Gastroesophageal sphincter (tissue), 4 donors: ENCODE results near the gene ENTREP3. TPM values are rescaled to one million over a fixed set of nuclear protein-coding genes. Genes with fewer than 3 reads are reported as not detected.
"Not testable (repeated sequence)": the region's sequence is repeated elsewhere in the genome, so short reads cannot be mapped to it uniquely, and the experiment has no call there.

Source experiments
- ATAC-seq: fragments of 150-250 bp; one replicate; pipeline ENCODE4 v1.9.1; 2016; ENCODE audit warnings: mild to moderate bottlenecking, moderate library complexity
- H3K27ac ChIP-seq, 4 donors: fragments of 200-600 bp; sonication (generic) in 3 of 4; 1 replicate in 3 of 4; 2 replicates in 1 of 4; pipeline ENCODE4 v1.5.1; 2016 to 2019
- H3K27me3 ChIP-seq: fragments of 200-600 bp; sonication (generic); one replicate; pipeline ENCODE4 v1.5.1; 2019
- H3K36me3 ChIP-seq, 2 donors: fragments of 200-600 bp; sonication (generic); one replicate each; pipeline ENCODE4 v1.5.1; 2019; ENCODE audit warnings: control low read depth in 1 of 2
- H3K4me1 ChIP-seq, 3 donors: fragments of 200-600 bp; sonication (generic); 1 replicate in 2 of 3; 2 replicates in 1 of 3; pipeline ENCODE4 v1.5.1; 2016 to 2019; ENCODE audit warnings: control low read depth in 2 of 3
- H3K4me3 ChIP-seq, 2 donors: fragments of 200-600 bp; sonication (generic); one replicate each; pipeline ENCODE4 v1.5.1; 2019; ENCODE audit warnings: mild to moderate bottlenecking in 1 of 2, moderate library complexity in 1 of 2
- H3K9me3 ChIP-seq, 3 donors: fragments of 200-600 bp; sonication (generic); one replicate each; pipeline ENCODE4 v1.5.1; 2017 to 2019; ENCODE audit warnings: control low read depth in 2 of 3
- EP300 ChIP-seq: sonication (generic); formaldehyde crosslinking; IDR thresholded peaks from one replicate; pipeline ENCODE4 v1.6.1; 2017; ENCODE audit warnings: antibody characterized with exemption, mild to moderate bottlenecking
- POLR2A ChIP-seq, 2 donors: fragments of 450-650 bp; IDR thresholded peaks; one replicate each; pipeline ENCODE4 v1.6.1; 2017; ENCODE audit warnings: antibody characterized with exemption in 2 of 2, mild to moderate bottlenecking in 2 of 2, moderate library complexity in 1 of 2
- POLR2AphosphoS5 ChIP-seq: sonication (generic); formaldehyde crosslinking; IDR thresholded peaks from one replicate; pipeline ENCODE4 v1.6.1; 2017; ENCODE audit warnings: antibody characterized with exemption
- WGBS, 2 donors: methylation state at CpG; one replicate each; pipeline ENCODE4 v1.1.5; 2018; ENCODE audit warnings: low coverage in 1 of 2; 5-methylcytosine and 5-hydroxymethylcytosine counted together
- total RNA-seq, 4 donors: library from RNA; depleted of rRNA; stranded (reverse); fragments of >200 nt; gene quantifications; one replicate each; pipeline ENCODE4 v1.1.0, GENCODE V29; 2016
- TF ChIP-seq, protein P1 (sequence below), 4 experiments: fragments of 200-600 bp in 2 of 4; fragments of 450-650 bp in 2 of 4; sonication (generic) in 1 of 4; IDR thresholded peaks; one replicate each; pipeline ENCODE4 v1.5.1; 2017 to 2019; ENCODE audit warnings: antibody characterized with exemption in 4 of 4, mild to moderate bottlenecking in 2 of 4, moderate library complexity in 2 of 4

ENTREP3 gene
- total RNA-seq, 4 donors from 2014 or later = 11.4 to 35.3 (median 22.1) TPM

GRCh38 chr1:155236451-155236850 is 18.8 kb downstream of the ENTREP3 start:
- no peaks in the 10 kb centered on the region for H3K9me3 ChIP-seq
- no peak overlapping the region for H3K4me3 ChIP-seq
- peaks cover 0 to 48% of the 10 kb centered on the region in 2 donors for H3K36me3 ChIP-seq
- H3K4me1 ChIP-seq = peaks cover 2 to 33% (median 11%) of the 10 kb centered on the region in 3 donors
- WGBS, 2 donors = 80% methylated on average over 4 of the region's 5 CpGs; no CpG with 5 or more reads in 1 of the 2 donors
- H3K27me3 ChIP-seq = no peaks in the 10 kb centered on the region
- H3K27ac ChIP-seq = no peak overlapping the region
- no peak for ATAC-seq
- TF ChIP-seq POLR2AphosphoS5 = no peak
- TF ChIP-seq POLR2A (IDR thresholded peaks at IDR 0.05) = no peak

DNA sequence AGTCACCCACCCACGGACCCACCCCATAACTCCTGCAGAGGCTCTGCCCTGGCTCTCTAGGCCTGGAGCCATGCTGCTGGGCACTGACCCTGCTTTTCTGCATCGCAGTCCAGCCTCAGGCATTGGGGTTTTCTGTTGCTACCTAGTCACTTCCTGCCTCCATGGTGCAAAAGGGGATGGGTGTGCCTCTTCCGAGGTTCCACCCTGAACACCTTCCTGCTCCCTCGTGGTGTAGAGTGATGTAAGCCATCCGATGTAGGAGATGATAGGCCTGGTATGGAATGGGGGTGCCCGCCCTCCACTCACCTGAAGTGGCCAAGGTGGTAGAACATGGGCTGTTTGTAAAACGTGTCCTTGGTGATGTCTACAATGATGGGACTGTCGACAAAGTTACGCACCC is 19.9 kb downstream of the ENTREP3 start:
- peaks cover 0 to 48% of the 10 kb centered on the region in 2 donors for H3K36me3 ChIP-seq
- peaks cover 2 to 26% (median 14%) of the 10 kb centered on the region in 3 donors for H3K4me1 ChIP-seq
- H3K9me3 ChIP-seq, H3K4me3 ChIP-seq, H3K27ac ChIP-seq, ATAC-seq, H3K27me3 ChIP-seq: not testable (repeated sequence)
- 83% methylated on average over 3 of the region's 9 CpGs; no CpG with 5 or more reads in 1 of the 2 donors for WGBS, 2 donors

DNA sequence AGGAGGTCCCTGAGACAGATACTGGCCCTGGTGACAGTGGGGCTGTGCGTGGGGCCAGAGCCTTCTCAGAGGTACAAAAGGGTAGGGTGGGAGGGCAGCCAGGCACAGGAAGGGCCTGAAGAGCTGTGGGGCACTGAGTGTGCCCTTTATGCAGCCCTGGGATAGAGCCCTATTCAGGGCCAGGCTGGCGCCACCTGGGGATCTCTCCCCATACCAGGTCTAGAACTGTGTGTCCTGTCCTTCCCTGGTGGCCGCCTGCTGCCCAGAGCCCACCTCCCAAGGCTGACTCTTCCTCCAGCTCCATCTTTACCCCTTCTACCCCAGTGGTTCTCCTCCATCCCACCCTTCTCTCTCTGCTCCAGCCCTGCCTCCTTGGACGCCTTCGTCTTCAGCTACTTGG is 21.8 kb downstream of the ENTREP3 start:
- peaks cover 0 to 33% of the 10 kb centered on the region in 2 donors for H3K36me3 ChIP-seq
- not testable (repeated sequence) for ATAC-seq, H3K4me3 ChIP-seq, H3K27ac ChIP-seq, H3K27me3 ChIP-seq, H3K9me3 ChIP-seq
- H3K4me1 ChIP-seq = peaks cover 2 to 18% (median 11%) of the 10 kb centered on the region in 3 donors
- WGBS, 2 donors = 88% methylated on average over 1 of the region's 5 CpGs; no CpG with 5 or more reads in 1 of the 2 donors

DNA sequence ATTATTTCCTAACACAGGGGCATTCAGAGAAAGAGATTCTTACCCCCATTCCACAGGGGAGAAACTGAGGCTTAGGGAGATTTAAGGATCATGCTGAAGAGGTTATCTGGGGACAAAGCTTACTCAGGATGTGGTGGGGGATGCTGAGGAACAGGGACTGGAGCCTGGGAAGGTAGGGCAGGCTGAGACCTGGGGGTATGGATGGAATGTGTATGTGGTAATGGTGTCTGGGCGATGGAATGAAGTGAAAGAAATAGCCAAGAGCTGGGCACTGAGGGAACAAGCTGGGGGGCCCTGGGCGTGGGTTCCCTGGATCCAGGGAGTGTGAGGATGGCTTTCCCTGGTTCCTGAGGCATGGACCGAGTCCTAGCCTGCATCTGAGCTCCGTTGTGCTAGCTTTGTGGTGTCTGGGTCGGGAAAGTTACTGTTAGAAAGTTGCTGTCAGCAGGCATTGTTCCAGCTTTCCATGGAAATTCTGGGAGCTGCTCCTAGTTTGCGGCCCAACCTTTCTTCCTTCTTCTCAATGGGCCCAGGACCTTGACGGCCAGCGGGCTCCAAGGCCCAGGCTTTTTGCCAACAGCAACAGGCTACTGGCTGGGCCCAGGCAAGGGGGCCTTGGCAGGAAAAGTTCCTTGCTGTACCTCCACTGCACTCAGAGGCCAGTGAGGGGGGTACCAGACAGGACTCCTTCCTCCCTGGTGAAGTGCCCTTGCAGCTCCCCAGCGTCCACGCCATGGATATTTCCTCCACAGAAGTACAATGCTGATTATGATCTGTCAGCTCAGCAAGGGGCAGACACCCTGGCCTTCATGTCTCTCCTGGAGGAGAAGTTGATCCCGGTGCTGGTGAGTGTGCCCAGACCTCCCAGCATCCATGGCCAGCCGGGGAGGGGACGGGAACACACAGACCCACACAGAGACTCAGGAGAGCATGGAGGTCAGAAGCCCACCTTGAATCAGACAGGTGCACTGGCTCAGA is 23.0 kb downstream of the ENTREP3 start:
- not testable (repeated sequence) for ATAC-seq

DNA sequence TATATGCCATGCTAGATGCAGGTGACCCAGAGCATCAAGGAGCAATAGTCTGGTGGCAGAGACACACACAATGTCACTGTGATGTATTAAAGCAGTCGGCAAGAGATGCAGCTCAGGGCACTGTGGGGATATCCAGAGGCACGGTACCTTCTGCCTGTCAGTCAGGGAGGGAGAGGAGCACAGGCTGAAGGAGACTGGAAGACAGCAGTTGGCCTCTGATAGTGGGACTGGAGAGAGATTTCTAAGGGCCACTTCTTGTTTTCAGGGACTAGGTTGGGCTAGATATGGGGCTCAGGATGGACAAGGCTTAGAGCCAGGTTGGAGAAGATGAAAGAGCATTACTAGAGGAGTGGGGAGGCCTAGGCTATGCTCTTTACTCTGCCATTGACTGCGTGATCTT is 24.0 kb downstream of the ENTREP3 start:
- H3K36me3 ChIP-seq = peaks cover 0 to 12% of the 10 kb centered on the region in 2 donors
- not testable (repeated sequence) for H3K4me3 ChIP-seq, H3K9me3 ChIP-seq, ATAC-seq, H3K27me3 ChIP-seq
- WGBS, 2 donors = 42 to 55% methylated on average over 2 of the region's 3 CpGs
- H3K4me1 ChIP-seq = peaks cover 2 to 33% (median 17%) of the 10 kb centered on the region in 3 donors
- H3K27ac ChIP-seq = peak overlapping the region in 3 of 4 donors; percentile 65 to 80 (median 71)

More for the DNA sequence above, 23.0 kb downstream of the ENTREP3 start:
- H3K27me3 ChIP-seq, H3K4me3 ChIP-seq, H3K9me3 ChIP-seq: not testable (repeated sequence)
- H3K27ac ChIP-seq = peak overlapping the region; percentile 13 to 80 (median 68)
- peaks cover 0 to 21% of the 10 kb centered on the region in 2 donors for H3K36me3 ChIP-seq
- WGBS, 2 donors = 25% methylated on average over 2 of the region's 13 CpGs; no CpG with 5 or more reads in 1 of the 2 donors
- H3K4me1 ChIP-seq = peaks cover 2 to 26% (median 11%) of the 10 kb centered on the region in 3 donors

GRCh38 chr1:155228096-155228427 is 27.2 kb downstream of the ENTREP3 start:
- WGBS, 2 donors = 37 to 40% methylated on average over 4 to 7 of the region's 9 CpGs
- Histone ChIP-seq H3K36me3 (no peaks in the 10 kb centered on the region), H3K27me3 (no peaks in the 10 kb centered on the region), H3K4me3 (peak overlapping the region; percentile 54 to 65), H3K4me1 (peaks cover 2 to 48% (median 19%) of the 10 kb centered on the region in 3 donors), H3K27ac (peak overlapping the region; percentile 89 to 96 (median 90)), H3K9me3 (no peaks in the 10 kb centered on the region)
- ATAC-seq = no peak
- no peak for TF ChIP-seq POLR2AphosphoS5
- no peak for TF ChIP-seq POLR2A (IDR thresholded peaks at IDR 0.05)
- TF ChIP-seq, protein P1, sequence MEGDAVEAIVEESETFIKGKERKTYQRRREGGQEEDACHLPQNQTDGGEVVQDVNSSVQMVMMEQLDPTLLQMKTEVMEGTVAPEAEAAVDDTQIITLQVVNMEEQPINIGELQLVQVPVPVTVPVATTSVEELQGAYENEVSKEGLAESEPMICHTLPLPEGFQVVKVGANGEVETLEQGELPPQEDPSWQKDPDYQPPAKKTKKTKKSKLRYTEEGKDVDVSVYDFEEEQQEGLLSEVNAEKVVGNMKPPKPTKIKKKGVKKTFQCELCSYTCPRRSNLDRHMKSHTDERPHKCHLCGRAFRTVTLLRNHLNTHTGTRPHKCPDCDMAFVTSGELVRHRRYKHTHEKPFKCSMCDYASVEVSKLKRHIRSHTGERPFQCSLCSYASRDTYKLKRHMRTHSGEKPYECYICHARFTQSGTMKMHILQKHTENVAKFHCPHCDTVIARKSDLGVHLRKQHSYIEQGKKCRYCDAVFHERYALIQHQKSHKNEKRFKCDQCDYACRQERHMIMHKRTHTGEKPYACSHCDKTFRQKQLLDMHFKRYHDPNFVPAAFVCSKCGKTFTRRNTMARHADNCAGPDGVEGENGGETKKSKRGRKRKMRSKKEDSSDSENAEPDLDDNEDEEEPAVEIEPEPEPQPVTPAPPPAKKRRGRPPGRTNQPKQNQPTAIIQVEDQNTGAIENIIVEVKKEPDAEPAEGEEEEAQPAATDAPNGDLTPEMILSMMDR (IDR thresholded peaks at IDR 0.05) = no peak
- no peak for TF ChIP-seq EP300

DNA sequence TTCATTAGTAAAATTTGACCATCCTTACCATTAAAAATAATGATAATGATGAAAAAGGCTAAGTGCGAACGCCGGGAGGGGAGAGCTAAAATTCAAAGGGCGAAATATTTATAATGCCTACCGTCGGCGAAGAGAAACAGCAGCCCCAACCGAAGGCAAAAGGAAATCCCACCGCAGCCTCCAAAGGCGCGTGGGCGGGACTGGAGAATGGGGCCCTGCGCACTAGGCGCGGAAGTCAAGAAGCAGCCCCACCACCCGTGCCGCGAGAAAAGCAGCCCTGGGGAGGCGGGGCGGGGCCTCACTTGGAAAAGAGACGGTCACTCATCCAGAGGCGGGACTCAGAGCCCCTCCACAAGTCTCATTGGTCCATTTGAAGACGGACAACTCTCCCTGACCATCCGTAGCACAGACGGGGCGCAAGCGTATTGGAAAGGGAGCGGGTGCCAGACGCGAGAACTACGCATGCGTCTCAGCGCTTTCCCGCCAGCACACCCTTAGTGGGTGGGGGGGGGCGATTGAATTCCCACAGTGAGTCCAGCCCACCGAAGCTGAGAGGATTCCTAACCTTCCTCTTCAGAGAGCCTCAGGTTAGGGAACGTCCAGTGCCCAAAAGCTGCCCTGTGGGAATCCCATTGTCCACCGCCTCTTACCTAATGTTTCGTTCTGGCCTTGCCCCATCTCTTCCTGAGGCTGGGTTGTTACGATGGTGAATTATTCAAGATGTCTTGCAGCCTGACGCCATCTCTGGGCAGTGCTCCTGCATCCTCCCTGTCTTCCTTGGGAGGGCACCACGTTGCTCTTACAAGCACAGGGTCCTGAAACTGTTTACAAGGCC is 27.8 kb downstream of the ENTREP3 start:
- ATAC-seq = peak; percentile 98
- Histone ChIP-seq H3K4me3 (peak overlapping the region; percentile 54 to 65), H3K9me3 (no peaks in the 10 kb centered on the region), H3K36me3 (no peaks in the 10 kb centered on the region), H3K4me1 (peaks cover 2 to 43% (median 19%) of the 10 kb centered on the region in 3 donors), H3K27ac (peak overlapping the region; percentile 89 to 96 (median 90)), H3K27me3 (no peaks in the 10 kb centered on the region)
- 0% methylated on average over 11 to 25 of the region's 42 CpGs for whole genome bisulfite sequencing, 2 donors
- peak; percentile 35 to 59 for TF ChIP-seq POLR2A (IDR thresholded peaks at IDR 0.05)
- TF ChIP-seq, protein P1 (IDR thresholded peaks at IDR 0.05) = peak in 1 of 4 experiments; percentile 7
- peak; percentile 55 for TF ChIP-seq POLR2AphosphoS5
- TF ChIP-seq EP300 = no peak
